H9 (cell line): Measurements from ENCODE around the gene MSI2. TPM values are rescaled to one million over a fixed set of nuclear protein-coding genes. Genes with fewer than 3 reads are reported as not detected.

Experiments used
- DNase-seq: peaks from one replicate; pipeline ENCODE4 v3.0.0-alpha.2; 2017
- H2AFZ ChIP-seq: one replicate; pipeline ENCODE4 v1.6.1; 2013; ENCODE audit warnings: mild to moderate bottlenecking, low read length, control low read depth, moderate library complexity
- H2AK5ac ChIP-seq: 2 replicates; pipeline ENCODE4 v1.6.1; 2013; ENCODE audit warnings: low read length, control low read depth, mixed read lengths; ENCODE audit not compliant: insufficient read length
- H2BK120ac ChIP-seq: one replicate; pipeline ENCODE4 v1.6.1; 2013; ENCODE audit warnings: low read depth, mild to moderate bottlenecking, low read length, control low read depth, inconsistent platforms; ENCODE audit not compliant: poor library complexity, severe bottlenecking
- H2BK12ac ChIP-seq: 2 replicates; pipeline ENCODE4 v1.6.1; 2013; ENCODE audit warnings: low read length, control low read depth, mixed read lengths, low read depth; ENCODE audit not compliant: insufficient read length
- H2BK15ac ChIP-seq: 2 replicates; pipeline ENCODE4 v1.6.1; 2013; ENCODE audit warnings: low read depth, low read length, control low read depth
- H2BK20ac ChIP-seq: one replicate; pipeline ENCODE4 v1.6.1; 2013; ENCODE audit warnings: low read depth, mild to moderate bottlenecking, low read length, control low read depth, inconsistent platforms; ENCODE audit not compliant: poor library complexity, severe bottlenecking
- H2BK5ac ChIP-seq: 2 replicates; pipeline ENCODE4 v1.6.1; 2013; ENCODE audit warnings: low read length, control low read depth, mixed read lengths; ENCODE audit not compliant: insufficient read length
- H3K14ac ChIP-seq: 2 replicates; pipeline ENCODE4 v1.6.1; 2013; ENCODE audit warnings: low read length, control low read depth; ENCODE audit not compliant: insufficient read depth
- H3K18ac ChIP-seq: 2 replicates; pipeline ENCODE4 v1.6.1; 2013; ENCODE audit warnings: low read depth, mild to moderate bottlenecking, mixed read lengths, low read length, control low read depth; ENCODE audit not compliant: insufficient read length
- H3K23ac ChIP-seq: 2 replicates; pipeline ENCODE4 v1.6.1; 2013; ENCODE audit warnings: low read length, control low read depth, mixed read lengths, low read depth; ENCODE audit not compliant: insufficient read length
- H3K23me2 ChIP-seq: 2 replicates; pipeline ENCODE4 v1.6.1; 2013; ENCODE audit warnings: low read depth, mild to moderate bottlenecking, mixed read lengths, low read length, control low read depth; ENCODE audit not compliant: insufficient read length, poor library complexity, severe bottlenecking
- H3K27ac ChIP-seq: 2 replicates; pipeline ENCODE4 v1.5.1; 2013; ENCODE audit warnings: low read length, control low read depth, mixed read lengths, low read depth; ENCODE audit not compliant: insufficient read length
- H3K27me3 ChIP-seq: 2 replicates; pipeline ENCODE4 v1.6.1; 2013; ENCODE audit warnings: low read length, control low read depth, inconsistent platforms; ENCODE audit not compliant: insufficient read depth
- H3K4ac ChIP-seq: 2 replicates; pipeline ENCODE4 v1.6.1; 2013; ENCODE audit warnings: low read depth, mild to moderate bottlenecking, control low read depth, inconsistent platforms, low read length, moderate library complexity
- H3K4me1 ChIP-seq: 2 replicates; pipeline ENCODE4 v1.6.1; 2013; ENCODE audit warnings: low read length, control low read depth, inconsistent platforms; ENCODE audit not compliant: insufficient read depth
- H3K4me2 ChIP-seq: 2 replicates; pipeline ENCODE4 v1.6.1; 2013; ENCODE audit warnings: low read length, control low read depth, mixed read lengths; ENCODE audit not compliant: insufficient read length, insufficient read depth
- H3K56ac ChIP-seq: 2 replicates; pipeline ENCODE4 v1.6.1; 2013; ENCODE audit warnings: low read depth, mild to moderate bottlenecking, mixed read lengths, low read length, control low read depth; ENCODE audit not compliant: insufficient read length
- H3K79me1 ChIP-seq: 2 replicates; pipeline ENCODE4 v1.6.1; 2013; ENCODE audit warnings: low read depth, mild to moderate bottlenecking, moderate library complexity, low read length, control low read depth, inconsistent platforms; ENCODE audit not compliant: insufficient read depth, poor library complexity, severe bottlenecking
- H3K79me2 ChIP-seq: 2 replicates; pipeline ENCODE4 v1.6.1; 2013; ENCODE audit warnings: low read length, control low read depth, inconsistent platforms; ENCODE audit not compliant: insufficient read depth
- H3K9ac ChIP-seq: 2 replicates; pipeline ENCODE4 v1.6.1; 2013; ENCODE audit warnings: low read length, control low read depth, mixed read lengths; ENCODE audit not compliant: insufficient read length; ENCODE audit errors: extremely low read depth
- H3K9me3 ChIP-seq: one replicate; pipeline ENCODE4 v1.6.1; 2013; ENCODE audit warnings: low read depth, low read length, inconsistent platforms; ENCODE audit not compliant: control insufficient read depth
- H3T11ph ChIP-seq: one replicate; pipeline ENCODE4 v1.6.1; 2013; ENCODE audit warnings: mild to moderate bottlenecking, low read length, control low read depth, inconsistent platforms
- H4K20me1 ChIP-seq: one replicate; pipeline ENCODE4 v1.6.1; 2013; ENCODE audit not compliant: control insufficient read depth, insufficient read length, insufficient read depth
- H4K5ac ChIP-seq: 2 replicates; pipeline ENCODE4 v1.6.1; 2013; ENCODE audit warnings: low read depth, mild to moderate bottlenecking, mixed read lengths, low read length, control low read depth; ENCODE audit not compliant: insufficient read length
- H4K8ac ChIP-seq: replicated peaks from 2 replicates; pipeline ENCODE4 v1.6.1; 2013; ENCODE audit warnings: low read length, control low read depth, mixed read lengths, low read depth; ENCODE audit not compliant: insufficient read length
- H4K91ac ChIP-seq: 2 replicates; pipeline ENCODE4 v1.6.1; 2013; ENCODE audit warnings: low read depth, mild to moderate bottlenecking, moderate library complexity, mixed read lengths, low read length, control low read depth; ENCODE audit not compliant: insufficient read length
- H3K27ac Mint-ChIP-seq, 3 experiments: 2 replicates in 2 of 3; 3 replicates in 1 of 3; pipeline ENCODE4 v1.8.0; 2020 to 2021; ENCODE audit warnings: mixed read lengths in 3 of 3, mild to moderate bottlenecking in 1 of 3, moderate library complexity in 1 of 3
- H3K27me3 Mint-ChIP-seq: 2 replicates; pipeline ENCODE4 v1.8.0; 2021; ENCODE audit warnings: low read depth, mild to moderate bottlenecking, moderate library complexity, mixed read lengths
- H3K36me3 Mint-ChIP-seq, 3 experiments: 2 replicates in 2 of 3; 3 replicates in 1 of 3; pipeline ENCODE4 v1.8.0; 2020 to 2021; ENCODE audit warnings: low read depth in 3 of 3, mixed read lengths in 3 of 3; ENCODE audit not compliant: insufficient read depth in 1 of 3
- H3K4me1 Mint-ChIP-seq, 2 experiments: 2 replicates each; pipeline ENCODE4 v1.8.0; 2020; ENCODE audit warnings: mixed read lengths in 2 of 2
- H3K4me3 Mint-ChIP-seq, 2 experiments: 2 replicates in 1 of 2; 3 replicates in 1 of 2; pipeline ENCODE4 v1.8.0; 2020 to 2021; ENCODE audit warnings: mild to moderate bottlenecking in 2 of 2, mixed read lengths in 2 of 2, moderate library complexity in 1 of 2
- H3K9me3 Mint-ChIP-seq, 2 experiments: 2 replicates in 1 of 2; 3 replicates in 1 of 2; pipeline ENCODE4 v1.8.0; 2020; ENCODE audit warnings: mild to moderate bottlenecking in 2 of 2, mixed read lengths in 2 of 2, moderate library complexity in 1 of 2
- CTCF ChIP-seq: fragments of 200-600 bp; sonication (generic); conservative IDR thresholded peaks from 3 replicates; pipeline ENCODE4 v1.8.0; 2021; ENCODE audit warnings: antibody characterized with exemption, mild to moderate bottlenecking
- WGBS: extraction: QIAGEN DNeasy Blood & Tissue Kit; methylation state at CpG from one replicate; pipeline ENCODE4 v1.1.7; 2013; ENCODE audit warnings: missing lambda C conversion rate, low lambda C conversion rate, mixed read lengths; ENCODE audit not compliant: insufficient read length; ENCODE audit errors: extremely low coverage; 5-methylcytosine and 5-hydroxymethylcytosine counted together
- total RNA-seq: library from RNA; stranded (reverse); gene quantifications from 2 replicates; pipeline ENCODE4 v1.2.1, GENCODE V29; 2021

MSI2 gene
- total RNA-seq, 1 experiment from 2014 or later = 98.5 TPM

GRCh38 chr17:57456622-57457021 is 200.3 kb downstream of the MSI2 start:
- Histone ChIP-seq H4K20me1 (no peaks in the 10 kb centered on the region), H3K27me3 (no peaks in the 10 kb centered on the region; the same call in 1 of the 2 replicates), H4K8ac (no peak overlapping the region), H2BK12ac (no peak overlapping the region), H2BK20ac (no peak overlapping the region), H2AK5ac (no peak overlapping the region), H3K4me1 (no peaks in the 10 kb centered on the region; the same call in 1 of the 2 replicates), H2BK5ac (no peak overlapping the region), H2BK15ac (no peak overlapping the region), H3K9ac (no peak overlapping the region), H3K18ac (no peak overlapping the region), H3T11ph (no peak overlapping the region), H3K56ac (no peak overlapping the region), H3K4me2 (no peak overlapping the region), H3K27ac (no peak overlapping the region), H3K23ac (no peak overlapping the region), H3K23me2 (no peaks in the 10 kb centered on the region), H2AFZ (no peak overlapping the region), H3K14ac (no peak overlapping the region), H4K91ac (no peak overlapping the region), H3K4ac (no peak overlapping the region), H2BK120ac (no peak overlapping the region), H3K79me2 (no peaks in the 10 kb centered on the region), H3K79me1 (no peaks in the 10 kb centered on the region), H3K9me3 (no peaks in the 10 kb centered on the region), H4K5ac (no peak overlapping the region)
- TF ChIP-seq CTCF = no peak
- Mint-ChIP-seq H3K4me3 (no peak overlapping the region), H3K27ac (0 out of 7 replicates have a peak overlapping the region, but pooled peaks of 1 of the 3 experiments have one; percentile 61), H3K36me3 (peaks cover 3 to 7% (median 5%) of the 10 kb centered on the region in 3 experiments; a peak in 5 of 7 replicates), H3K9me3 (no peaks in the 10 kb centered on the region), H3K27me3 (no peaks in the 10 kb centered on the region), H3K4me1 (peaks cover 17 to 23% of the 10 kb centered on the region in 2 experiments)
- WGBS = no CpG with 5 or more reads among the region's 3 CpGs
- no peak for DNase-seq
